ENCODE data around the gene B4GALNT1. TPM values are rescaled to one million over a fixed set of nuclear protein-coding genes. Genes with fewer than 3 reads are reported as not detected.
A peak's percentile ranks its signal among the peaks of the same experiment; 100 is the strongest.

B4GALNT1 gene
- total RNA-seq, 1 experiment from 2014 or later, result 19.8 TPM

GRCh38 chr12:57611827-57612710 lies 20.9 kb downstream of the B4GALNT1 start:
- in situ Hi-C loops (cut with HindIII; ENCODE audit: low sequenced_read_pairs), result no loop called here
- DNase-seq (ENCODE audit: low spot score), result peak; percentile 89

- peak; percentile 84 for DNase-seq (ENCODE audit: low spot score)
- in situ Hi-C loops (cut with HindIII; ENCODE audit: low sequenced_read_pairs), result no loop called here
These were observed 21.7 kb downstream of the B4GALNT1 start, which contains the start of gene ARHGEF25 for GRCh38 chr12:57611108-57611826. ARHGEF25 (plus strand) TSS chr12:57611435; CDS start chr12:57611895, 460 bp downstream.

DNA sequence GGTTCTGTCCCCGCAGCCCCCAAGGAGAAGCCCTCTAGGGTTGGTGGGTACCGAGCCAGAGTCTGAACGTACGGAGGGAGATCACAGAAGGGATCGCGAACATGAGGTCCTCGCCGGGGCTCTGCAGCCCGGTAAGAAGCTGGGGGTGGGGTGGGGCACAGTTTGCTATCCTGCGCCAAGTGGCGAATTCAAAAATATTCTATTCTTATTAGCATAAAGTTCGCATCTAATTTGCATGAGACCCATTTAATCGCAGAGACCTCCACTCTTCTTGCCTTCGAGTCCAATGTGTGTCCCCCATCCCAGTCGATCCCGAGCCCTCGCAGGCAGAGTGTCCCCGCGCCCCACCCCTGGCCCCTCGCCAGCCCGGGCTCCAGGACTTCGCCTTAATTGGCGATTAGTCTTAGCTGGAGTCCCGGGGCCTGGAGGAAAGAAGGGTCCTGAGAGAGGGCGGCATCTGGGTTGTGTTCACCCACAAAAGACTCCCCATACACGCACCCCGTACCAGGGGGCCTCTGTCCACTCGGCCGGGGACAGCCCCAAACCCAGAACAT lies 22.4 kb downstream of the B4GALNT1 start:
- DNase-seq (ENCODE audit: low spot score), result no peak
- in situ Hi-C loops (cut with HindIII; ENCODE audit: low sequenced_read_pairs), result no loop called here

DNA sequence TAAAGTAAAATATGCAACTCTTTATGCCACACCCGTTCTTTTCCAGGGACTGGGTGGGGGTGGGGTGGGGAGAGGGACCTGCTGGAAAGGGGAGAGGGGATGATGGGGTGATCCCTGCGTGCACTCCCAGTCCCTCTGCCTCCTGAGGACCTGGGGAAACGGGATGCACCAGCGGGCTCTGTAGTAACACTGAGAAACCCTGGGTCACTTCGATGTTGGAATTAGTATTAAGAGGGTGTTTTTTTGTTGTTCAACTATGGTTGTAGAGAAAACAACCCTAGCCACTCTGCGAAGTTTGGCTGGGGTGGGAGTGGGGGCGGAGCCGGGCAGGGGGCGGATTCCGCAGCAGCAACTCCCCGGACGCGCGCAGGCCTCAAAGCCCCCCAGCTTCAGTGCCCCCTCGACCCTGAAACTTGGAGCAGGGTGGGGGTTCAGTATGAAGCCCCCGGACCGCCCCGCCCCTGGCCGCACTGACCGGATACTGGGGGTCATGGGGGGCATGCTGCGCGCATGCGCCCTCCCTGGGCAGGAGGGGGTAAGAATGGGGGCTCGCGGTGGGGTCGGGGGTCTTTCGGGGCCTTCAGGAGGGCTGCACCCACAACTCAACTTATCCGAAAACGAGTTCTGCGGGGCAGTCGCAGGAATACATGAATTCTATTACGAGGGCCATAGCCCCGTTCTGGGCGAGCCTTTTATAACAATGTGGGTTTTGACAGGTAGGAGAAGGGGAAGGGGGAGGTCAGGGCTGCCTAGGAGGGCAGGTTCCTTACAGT lies 23.0 kb downstream of the B4GALNT1 start:
- in situ Hi-C loops (cut with HindIII; ENCODE audit: low sequenced_read_pairs), result no loop called here
- DNase-seq (ENCODE audit: low spot score), result no peak

DNA sequence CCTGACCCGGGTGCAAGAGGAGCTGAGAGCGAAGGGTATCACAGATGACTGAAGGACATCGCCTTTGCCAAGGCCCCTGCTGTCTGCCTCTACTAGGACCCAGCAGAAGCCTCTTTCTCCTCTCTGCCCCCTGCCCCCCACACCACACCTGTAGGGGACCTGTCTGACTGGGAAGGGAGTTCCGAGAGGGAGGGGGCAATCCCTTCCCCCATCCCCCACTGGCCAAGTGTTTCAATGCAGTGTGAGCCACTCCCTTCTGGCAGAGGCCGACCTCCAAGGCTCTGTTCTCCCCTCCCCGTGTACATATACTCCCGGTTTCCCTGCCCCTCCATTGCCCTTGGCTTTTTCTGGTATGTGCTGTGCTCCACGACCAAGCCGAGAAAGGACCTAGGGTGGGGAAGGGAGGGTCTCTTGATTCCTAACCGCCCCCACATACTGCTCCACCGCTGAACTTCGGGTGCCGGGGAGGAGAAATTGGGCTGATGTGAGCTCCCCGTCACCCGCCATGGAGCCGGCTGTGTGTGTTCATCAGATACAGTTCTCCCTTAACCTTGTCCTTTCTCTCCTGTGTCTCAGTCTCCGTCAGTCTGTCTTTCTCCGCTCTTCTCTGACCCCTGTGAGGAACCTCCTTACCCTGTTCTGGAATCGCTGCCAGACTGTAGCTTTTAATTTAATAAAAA lies 23.8 kb downstream of the B4GALNT1 start:
- no peak for DNase-seq (ENCODE audit: low spot score)
- in situ Hi-C loops (cut with HindIII; ENCODE audit: low sequenced_read_pairs), result no loop called here

- in situ Hi-C loops (cut with HindIII; ENCODE audit: low sequenced_read_pairs), result no loop called here
- DNase-seq (ENCODE audit: low spot score), result no peak
These were observed 24.9 kb downstream of the B4GALNT1 start for GRCh38 chr12:57607958-57608663.

DNA sequence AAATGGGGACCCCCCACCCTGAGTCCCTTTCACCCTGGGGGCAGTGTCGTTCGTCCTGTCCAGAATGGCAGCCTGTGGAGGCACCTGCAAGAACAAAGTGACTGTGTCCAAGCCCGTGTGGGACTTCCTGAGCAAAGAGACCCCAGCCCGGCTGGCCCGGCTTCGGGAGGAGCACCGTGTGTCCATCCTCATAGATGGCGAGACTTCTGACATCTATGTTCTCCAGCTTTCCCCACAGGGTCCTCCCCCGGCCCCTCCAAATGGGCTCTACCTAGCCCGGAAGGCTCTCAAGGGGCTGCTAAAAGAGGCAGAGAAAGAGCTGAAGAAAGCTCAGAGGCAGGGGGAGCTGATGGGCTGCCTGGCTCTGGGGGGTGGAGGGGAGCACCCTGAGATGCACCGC lies 26.2 kb downstream of the B4GALNT1 start:
- in situ Hi-C loops (cut with HindIII; ENCODE audit: low sequenced_read_pairs), result no loop called here
- no peak for DNase-seq (ENCODE audit: low spot score)

DNA sequence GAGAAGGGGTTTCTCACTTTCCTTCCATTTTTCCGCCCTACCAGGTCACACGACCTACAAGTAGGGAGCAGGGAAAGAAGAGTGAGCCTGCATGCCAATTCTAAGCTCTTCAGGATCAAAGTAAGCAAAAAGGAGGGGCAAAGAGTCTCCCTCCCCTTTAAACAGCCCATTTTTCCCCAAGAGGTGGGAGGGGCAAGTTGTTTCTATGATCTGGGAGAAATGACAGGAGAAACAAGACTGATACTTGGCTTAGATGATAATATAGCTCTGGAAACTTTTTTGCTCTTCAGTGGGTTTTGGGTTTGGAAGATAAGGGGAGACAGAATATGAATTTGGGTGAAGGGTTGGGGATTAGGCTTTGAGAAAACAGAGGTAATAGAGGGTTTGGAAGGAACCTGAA lies 26.6 kb downstream of the B4GALNT1 start:
- no peak for DNase-seq (ENCODE audit: low spot score)
- in situ Hi-C loops (cut with HindIII; ENCODE audit: low sequenced_read_pairs), result no loop called here

DNA sequence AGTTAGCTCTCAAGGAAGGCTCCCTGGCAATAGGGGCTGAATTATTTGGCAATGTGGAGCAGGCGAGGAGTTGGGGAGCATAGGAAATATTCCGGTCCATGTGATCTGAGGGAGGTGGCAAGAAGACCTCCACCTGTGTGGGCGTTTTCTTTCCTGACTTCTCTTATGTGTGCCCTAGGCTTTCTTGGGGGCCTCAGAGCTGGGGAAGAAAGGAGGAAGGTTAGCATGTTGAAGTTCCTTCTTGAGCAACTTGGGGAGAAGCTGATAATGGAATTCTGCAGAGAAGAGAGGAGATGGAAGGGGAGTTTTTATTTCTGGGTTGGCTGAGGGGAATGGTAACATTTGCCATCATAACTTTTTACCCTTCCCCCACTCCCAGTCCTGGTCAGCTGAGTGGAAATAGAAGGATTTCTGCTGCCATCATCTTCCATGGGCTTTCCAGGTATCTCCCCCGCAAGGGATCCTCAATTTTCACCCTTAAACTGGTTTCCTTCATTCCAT lies 27.1 kb downstream of the B4GALNT1 start:
- DNase-seq (ENCODE audit: low spot score), result no peak
- in situ Hi-C loops (cut with HindIII; ENCODE audit: low sequenced_read_pairs), result no loop called here

DNA sequence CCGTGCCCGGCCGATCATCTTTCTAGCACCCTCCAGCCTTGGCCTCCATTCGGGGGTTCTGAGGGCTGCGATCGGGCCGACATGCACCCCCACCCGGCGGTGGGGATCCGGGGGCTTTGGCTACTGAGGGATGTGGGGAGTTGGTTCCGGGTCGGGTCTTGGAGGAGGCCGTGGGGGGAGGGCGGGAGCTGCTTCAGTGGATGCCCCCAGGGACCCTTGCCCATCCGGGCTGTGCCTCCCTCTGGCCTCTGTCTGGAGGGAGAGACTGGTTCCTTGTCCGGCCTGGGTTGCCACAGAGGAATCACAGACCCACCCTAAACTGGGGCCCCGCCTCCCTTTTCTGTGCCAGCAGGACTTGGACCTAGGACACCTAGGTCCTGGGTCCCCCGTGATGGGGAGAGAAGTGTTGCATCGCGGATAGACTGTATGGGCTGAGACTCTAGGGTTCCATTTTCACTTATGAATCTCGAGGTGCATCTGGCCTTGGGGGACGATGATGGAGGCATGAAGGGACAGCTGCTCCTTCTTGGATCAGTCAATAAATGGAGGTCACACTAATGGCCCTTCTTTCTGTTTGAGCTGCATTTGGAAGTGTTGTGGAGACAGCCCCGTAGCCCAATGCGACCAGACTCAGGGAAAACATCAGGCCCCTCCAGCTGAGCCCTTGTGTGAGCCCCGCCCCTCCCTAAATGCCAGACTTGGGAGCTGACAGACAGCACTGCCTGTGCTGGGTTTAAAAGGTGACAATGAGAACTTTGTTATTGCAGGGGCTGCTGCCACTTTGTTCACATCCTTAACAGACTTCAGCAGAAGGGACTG lies 27.8 kb downstream of the B4GALNT1 start:
- peak; percentile 63 for DNase-seq (ENCODE audit: low spot score)
- in situ Hi-C loops (cut with HindIII; ENCODE audit: low sequenced_read_pairs), result no loop called here

DNA sequence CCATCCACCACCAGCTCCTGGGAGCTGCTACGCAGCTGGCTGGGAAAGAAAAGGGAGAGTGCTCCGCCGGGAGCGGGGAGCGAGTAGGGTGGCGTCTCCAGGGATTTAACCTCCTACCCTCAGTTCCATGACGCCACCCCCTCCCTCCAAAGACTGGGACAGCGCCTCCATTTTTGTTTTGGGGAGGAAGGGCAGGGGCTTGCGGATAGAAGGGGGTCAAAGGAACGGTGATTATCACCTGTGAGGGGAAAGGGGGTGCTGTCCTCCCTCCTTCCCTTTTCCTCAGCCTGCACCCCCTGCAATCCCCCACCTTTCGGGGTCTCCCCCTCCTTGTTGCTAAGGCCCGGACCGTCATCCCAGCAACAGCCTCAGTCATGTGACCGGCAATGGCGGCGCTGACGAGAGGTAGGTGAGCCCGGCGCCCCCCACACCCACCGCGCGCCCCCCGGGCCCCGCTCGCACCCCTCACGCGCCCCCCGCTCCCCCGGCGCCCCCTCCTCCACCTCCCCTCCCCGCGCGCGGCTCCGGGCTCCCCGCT lies 28.5 kb downstream of the B4GALNT1 start, which contains the start of gene DTX3:
Gene DTX3, plus strand, starts transcription at position 371 of the 538 bp plus-strand sequence. CDS start 1,694 bp downstream, outside the sequence.
- in situ Hi-C loops (cut with HindIII; ENCODE audit: low sequenced_read_pairs), result no loop called here
- DNase-seq (ENCODE audit: low spot score), result peak; percentile 74

DNA sequence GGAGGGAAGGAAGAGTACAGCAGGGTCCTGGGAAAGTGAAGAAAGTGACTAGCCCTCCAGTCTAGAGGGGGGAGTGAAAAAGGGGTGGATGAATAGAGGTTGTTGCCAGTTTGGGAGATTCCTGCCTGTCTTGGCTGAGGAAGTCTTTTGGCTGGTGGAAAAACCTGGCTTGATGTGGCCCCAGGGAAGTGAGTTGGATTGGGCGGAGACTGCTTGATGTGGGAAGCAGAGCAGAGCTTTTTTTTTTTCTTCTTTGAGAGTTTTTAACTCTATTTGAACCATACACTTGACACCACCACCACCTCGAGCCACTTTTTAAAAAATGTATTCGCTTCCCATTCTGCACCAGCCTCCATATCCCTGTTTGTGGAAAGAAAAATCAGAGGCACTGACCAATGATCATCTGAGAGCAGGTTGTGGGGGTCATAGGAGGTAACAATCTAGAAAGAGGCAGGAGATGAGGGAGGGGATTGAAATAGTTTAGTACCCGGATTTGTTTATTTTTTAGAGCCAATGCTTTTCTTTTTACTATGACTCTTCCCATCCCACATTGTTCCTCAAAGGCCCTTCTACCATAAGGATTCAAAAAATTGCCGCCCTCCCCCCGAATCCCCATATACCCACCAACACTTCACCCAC lies 29.1 kb downstream of the B4GALNT1 start:
- in situ Hi-C loops (cut with HindIII; ENCODE audit: low sequenced_read_pairs), result no loop called here
- peak; percentile 89 for DNase-seq (ENCODE audit: low spot score)

- no peak for DNase-seq (ENCODE audit: low spot score)
- in situ Hi-C loops (cut with HindIII; ENCODE audit: low sequenced_read_pairs), result no loop called here
These were observed 29.7 kb downstream of the B4GALNT1 start for GRCh38 chr12:57603324-57603723.

- in situ Hi-C loops (cut with HindIII; ENCODE audit: low sequenced_read_pairs), result no loop called here
- no peak for DNase-seq (ENCODE audit: low spot score)
These were observed 30.5 kb downstream of the B4GALNT1 start for GRCh38 chr12:57602544-57602943.

- in situ Hi-C loops (cut with HindIII; ENCODE audit: low sequenced_read_pairs), result no loop called here
- DNase-seq (ENCODE audit: low spot score), result no peak
These were observed 32.6 kb downstream of the B4GALNT1 start for GRCh38 chr12:57600395-57600794.

DNA sequence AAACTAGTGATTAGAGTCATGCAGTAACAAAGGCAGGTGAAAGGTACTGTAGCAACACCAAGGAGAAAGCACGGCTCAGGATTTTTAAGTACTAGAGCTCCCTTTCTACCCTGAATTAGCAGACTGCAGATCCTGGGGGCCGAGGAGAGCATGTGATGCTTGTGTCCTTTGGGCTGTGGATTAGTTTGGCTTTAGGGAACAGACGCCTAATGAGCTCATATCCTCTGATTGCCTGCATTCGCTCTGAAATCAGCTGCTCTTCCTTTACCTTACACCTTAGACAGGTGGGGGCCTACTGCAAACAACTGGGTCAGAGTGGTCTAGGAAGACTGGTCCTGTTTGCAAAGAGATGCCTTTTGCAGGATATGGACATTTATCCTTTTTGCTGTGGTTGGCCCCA lies 39.8 kb downstream of the B4GALNT1 start:
- in situ Hi-C loops (cut with HindIII; ENCODE audit: low sequenced_read_pairs), result no loop called here
- DNase-seq (ENCODE audit: low spot score), result no peak
